Measurements from ENCODE around the gene GSC2. TPM values are rescaled to one million over a fixed set of nuclear protein-coding genes. Genes with fewer than 3 reads are reported as not detected.

GSC2 gene
- total and polyA plus RNA-seq, 9 of the 15 experiments (the other 6 are each of a cell fraction or from before 2014, with no cell fraction given), result not detected

- TF ChIP-seq FOXP4 (CRISPR knock-in tag; IDR thresholded peaks at IDR 0.05; ENCODE audit: borderline replicate concordance) (no peak), SRSF1 (IDR thresholded peaks at IDR 0.05; ENCODE audit: low read depth, low read length) (no peak), CBX3 (IDR thresholded peaks at IDR 0.05; ENCODE audit: borderline replicate concordance in 1 of 2, low read length in 2 of 2) (no peak), GTF2B (IDR thresholded peaks at IDR 0.05; ENCODE audit: extremely low read depth, insufficient read length) (no peak), DLX4 (CRISPR knock-in tag; IDR thresholded peaks at IDR 0.05) (no peak), GTF2F1 (IDR thresholded peaks at IDR 0.05; ENCODE audit: low read depth, low read length) (no peak), ARID2 (IDR thresholded peaks at IDR 0.05) (no peak), KLF6 (CRISPR knock-in tag; IDR thresholded peaks at IDR 0.05; ENCODE audit: borderline replicate concordance) (no peak), PHF8 (IDR thresholded peaks at IDR 0.05; ENCODE audit: borderline replicate concordance, low read length) (no peak), E4F1 (CRISPR knock-in tag; IDR thresholded peaks at IDR 0.05; ENCODE audit: borderline replicate concordance) (no peak), KLF16 (IDR thresholded peaks at IDR 0.05) (no peak), MCM3 (IDR thresholded peaks at IDR 0.05) (0 out of 2 replicates have a peak, but pooled peaks have one; percentile 60), THRA (IDR thresholded peaks at IDR 0.05) (no peak), RFX1 (IDR thresholded peaks at IDR 0.05) (no peak), XRCC3 (IDR thresholded peaks at IDR 0.05) (no peak), COPS2 (conservative IDR thresholded peaks at IDR 0.05) (no peak)
These were observed 3.1 kb upstream of the GSC2 start (continued) for GRCh38 chr22:19152942-19153883.

Data from K562 (cell line).